Liver (tissue), 9 donors: ENCODE data around the gene KCND2. TPM values are rescaled to one million over a fixed set of nuclear protein-coding genes. Genes with fewer than 3 reads are reported as not detected.

Source experiments
- DNase-seq: peaks from one replicate; pipeline ENCODE4 v3.0.0-alpha.2; 2017; ENCODE audit warnings: low spot score
- H3K27ac ChIP-seq, 2 donors: one replicate each; pipeline ENCODE4 v1.7.0; 2013; ENCODE audit warnings: inconsistent platforms in 2 of 2, low read length in 2 of 2, control low read depth in 1 of 2, low read depth in 1 of 2, mild to moderate bottlenecking in 1 of 2
- H3K27me3 ChIP-seq, 4 donors: one replicate each; pipeline versions ENCODE4 v1.6.1 to v1.7.0; 2013; ENCODE audit warnings: low read length in 3 of 4, inconsistent platforms in 1 of 4, mild to moderate bottlenecking in 1 of 4, moderate library complexity in 1 of 4; ENCODE audit not compliant: control insufficient read depth in 4 of 4, insufficient read depth in 4 of 4
- H3K36me3 ChIP-seq, 4 donors: one replicate each; pipeline versions ENCODE4 v1.6.1 to v1.7.0; 2013; ENCODE audit warnings: low read length in 3 of 4, mild to moderate bottlenecking in 3 of 4, low read depth in 1 of 4, moderate library complexity in 1 of 4; ENCODE audit not compliant: control insufficient read depth in 4 of 4, insufficient read depth in 3 of 4
- H3K4me1 ChIP-seq, 4 donors: one replicate each; pipeline versions ENCODE4 v1.6.1 to v1.7.0; 2013; ENCODE audit warnings: low read length in 3 of 4, mild to moderate bottlenecking in 3 of 4, moderate library complexity in 1 of 4; ENCODE audit not compliant: control insufficient read depth in 4 of 4, insufficient read depth in 4 of 4
- H3K4me3 ChIP-seq, 3 donors: one replicate each; pipeline versions ENCODE4 v1.6.1 to v1.7.0; 2013; ENCODE audit warnings: low read length in 3 of 3, control low read depth in 1 of 3, low read depth in 1 of 3, mild to moderate bottlenecking in 1 of 3
- H3K9ac ChIP-seq, 2 donors: one replicate each; pipeline ENCODE4 v1.7.0; 2013; ENCODE audit warnings: low read length in 2 of 2, mild to moderate bottlenecking in 2 of 2, moderate library complexity in 2 of 2, control low read depth in 1 of 2, low read depth in 1 of 2
- H3K9me3 ChIP-seq, 4 donors: one replicate each; pipeline versions ENCODE4 v1.6.1 to v1.7.0; 2013; ENCODE audit warnings: low read length in 3 of 4; ENCODE audit not compliant: control insufficient read depth in 4 of 4
- ATF3 ChIP-seq: IDR thresholded peaks from 2 replicates; pipeline ENCODE4 v1.6.1; 2016; ENCODE audit warnings: antibody characterized with exemption
- EGR1 ChIP-seq, 2 donors: IDR thresholded peaks; 2 replicates each; pipeline ENCODE4 v1.6.1; 2016 to 2018; ENCODE audit warnings: antibody characterized with exemption in 2 of 2, low read depth in 2 of 2
- FOXA1 ChIP-seq: IDR thresholded peaks from 2 replicates; pipeline ENCODE4 v1.6.1; 2016; ENCODE audit warnings: antibody characterized with exemption
- FOXA2 ChIP-seq: IDR thresholded peaks from 2 replicates; pipeline ENCODE4 v1.6.1; 2016; ENCODE audit warnings: antibody characterized with exemption
- GABPA ChIP-seq, 2 donors: IDR thresholded peaks in 1 of 2; conservative IDR thresholded peaks in 1 of 2; 2 replicates each; pipeline ENCODE4 v1.6.1; 2016; ENCODE audit warnings: antibody characterized with exemption in 2 of 2, mild to moderate bottlenecking in 1 of 2, moderate library complexity in 1 of 2
- HNF4A ChIP-seq, 2 donors: conservative IDR thresholded peaks; 2 replicates each; pipeline ENCODE4 v1.6.1; 2016; ENCODE audit warnings: antibody characterized with exemption in 2 of 2, mild to moderate bottlenecking in 2 of 2
- HNF4G ChIP-seq: IDR thresholded peaks from 2 replicates; pipeline ENCODE4 v1.6.1; 2016; ENCODE audit warnings: antibody characterized with exemption
- JUND ChIP-seq, 2 donors: IDR thresholded peaks; 2 replicates each; pipeline ENCODE4 v1.6.1; 2016; ENCODE audit warnings: antibody characterized with exemption in 2 of 2
- MAX ChIP-seq: IDR thresholded peaks from 2 replicates; pipeline ENCODE4 v1.6.1; 2016; ENCODE audit warnings: antibody characterized with exemption
- NR2F2 ChIP-seq: IDR thresholded peaks from 2 replicates; pipeline ENCODE4 v1.6.1; 2016; ENCODE audit warnings: antibody characterized with exemption
- RAD21 ChIP-seq, 2 donors: IDR thresholded peaks; 2 replicates each; pipeline ENCODE4 v1.6.1; 2016; ENCODE audit warnings: antibody characterized with exemption in 2 of 2, mild to moderate bottlenecking in 2 of 2
- RXRA ChIP-seq, 2 donors: IDR thresholded peaks; 2 replicates each; pipeline ENCODE4 v1.6.1; 2017 to 2018; ENCODE audit warnings: antibody characterized with exemption in 2 of 2, mild to moderate bottlenecking in 1 of 2
- SP1 ChIP-seq: IDR thresholded peaks from 2 replicates; pipeline ENCODE4 v1.6.1; 2018; ENCODE audit warnings: antibody characterized with exemption, mild to moderate bottlenecking
- TAF1 ChIP-seq: conservative IDR thresholded peaks from 2 replicates; pipeline ENCODE4 v1.6.1; 2016; ENCODE audit warnings: antibody characterized with exemption, mild to moderate bottlenecking
- YY1 ChIP-seq: IDR thresholded peaks from 2 replicates; pipeline ENCODE4 v1.6.1; 2016; ENCODE audit warnings: antibody characterized with exemption, mild to moderate bottlenecking
- ZBTB33 ChIP-seq: IDR thresholded peaks from 2 replicates; pipeline ENCODE4 v1.6.1; 2016; ENCODE audit warnings: antibody characterized with exemption
- WGBS: extraction: QIAGEN DNeasy Blood & Tissue Kit; methylation state at CpG from one replicate; pipeline ENCODE4 v1.1.7; 2013; 5-methylcytosine and 5-hydroxymethylcytosine counted together
- polyA plus RNA-seq, 2 donors: library from polyadenylated mRNA; stranded (reverse) in 1 of 2; unstranded in 1 of 2; fragments of 200-250 nt in 1 of 2; fragments of >200 nt in 1 of 2; fragmentation: Nextera tagmentation in 1 of 2; extraction: Ambion mirVana in 1 of 2; gene quantifications; one replicate each; pipeline versions ENCODE4 v1.2.1 to v1.2.3, GENCODE V29; 2013 to 2015
- total RNA-seq, 2 donors: library from RNA; depleted of rRNA; stranded (reverse); fragments of >200 nt; gene quantifications; one replicate each; pipeline ENCODE4 v1.2.3, GENCODE V29; 2014
- TF ChIP-seq, protein P1 (sequence below): IDR thresholded peaks from 2 replicates; pipeline ENCODE4 v1.6.1; 2016; ENCODE audit warnings: antibody characterized with exemption, mild to moderate bottlenecking
- TF ChIP-seq, protein P2 (sequence below): fragments of 150-350 bp; IDR thresholded peaks from 2 replicates; pipeline ENCODE4 v1.5.1; 2017; ENCODE audit warnings: improper control_type of control experiment, low read depth, low read length; ENCODE audit not compliant: missing input control
- donor health status: healthy.
- donor health status: healthy.
- donor health status: healthy.
- donor health status: healthy.
- donor health status: healthy.

The KCND2 gene
- total and polyA plus RNA-seq, 4 donors: 0.02 to 0.22 (median 0.07) TPM

GRCh38 chr7:120464104-120464503 lies 191.1 kb downstream of the KCND2 start:
- H3K4me1 ChIP-seq: no peaks in the 10 kb centered on the region
- no peaks in the 10 kb centered on the region for H3K27me3 ChIP-seq
- TF ChIP-seq, protein P1, sequence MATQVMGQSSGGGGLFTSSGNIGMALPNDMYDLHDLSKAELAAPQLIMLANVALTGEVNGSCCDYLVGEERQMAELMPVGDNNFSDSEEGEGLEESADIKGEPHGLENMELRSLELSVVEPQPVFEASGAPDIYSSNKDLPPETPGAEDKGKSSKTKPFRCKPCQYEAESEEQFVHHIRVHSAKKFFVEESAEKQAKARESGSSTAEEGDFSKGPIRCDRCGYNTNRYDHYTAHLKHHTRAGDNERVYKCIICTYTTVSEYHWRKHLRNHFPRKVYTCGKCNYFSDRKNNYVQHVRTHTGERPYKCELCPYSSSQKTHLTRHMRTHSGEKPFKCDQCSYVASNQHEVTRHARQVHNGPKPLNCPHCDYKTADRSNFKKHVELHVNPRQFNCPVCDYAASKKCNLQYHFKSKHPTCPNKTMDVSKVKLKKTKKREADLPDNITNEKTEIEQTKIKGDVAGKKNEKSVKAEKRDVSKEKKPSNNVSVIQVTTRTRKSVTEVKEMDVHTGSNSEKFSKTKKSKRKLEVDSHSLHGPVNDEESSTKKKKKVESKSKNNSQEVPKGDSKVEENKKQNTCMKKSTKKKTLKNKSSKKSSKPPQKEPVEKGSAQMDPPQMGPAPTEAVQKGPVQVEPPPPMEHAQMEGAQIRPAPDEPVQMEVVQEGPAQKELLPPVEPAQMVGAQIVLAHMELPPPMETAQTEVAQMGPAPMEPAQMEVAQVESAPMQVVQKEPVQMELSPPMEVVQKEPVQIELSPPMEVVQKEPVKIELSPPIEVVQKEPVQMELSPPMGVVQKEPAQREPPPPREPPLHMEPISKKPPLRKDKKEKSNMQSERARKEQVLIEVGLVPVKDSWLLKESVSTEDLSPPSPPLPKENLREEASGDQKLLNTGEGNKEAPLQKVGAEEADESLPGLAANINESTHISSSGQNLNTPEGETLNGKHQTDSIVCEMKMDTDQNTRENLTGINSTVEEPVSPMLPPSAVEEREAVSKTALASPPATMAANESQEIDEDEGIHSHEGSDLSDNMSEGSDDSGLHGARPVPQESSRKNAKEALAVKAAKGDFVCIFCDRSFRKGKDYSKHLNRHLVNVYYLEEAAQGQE: no peak
- TF ChIP-seq, protein P2, sequence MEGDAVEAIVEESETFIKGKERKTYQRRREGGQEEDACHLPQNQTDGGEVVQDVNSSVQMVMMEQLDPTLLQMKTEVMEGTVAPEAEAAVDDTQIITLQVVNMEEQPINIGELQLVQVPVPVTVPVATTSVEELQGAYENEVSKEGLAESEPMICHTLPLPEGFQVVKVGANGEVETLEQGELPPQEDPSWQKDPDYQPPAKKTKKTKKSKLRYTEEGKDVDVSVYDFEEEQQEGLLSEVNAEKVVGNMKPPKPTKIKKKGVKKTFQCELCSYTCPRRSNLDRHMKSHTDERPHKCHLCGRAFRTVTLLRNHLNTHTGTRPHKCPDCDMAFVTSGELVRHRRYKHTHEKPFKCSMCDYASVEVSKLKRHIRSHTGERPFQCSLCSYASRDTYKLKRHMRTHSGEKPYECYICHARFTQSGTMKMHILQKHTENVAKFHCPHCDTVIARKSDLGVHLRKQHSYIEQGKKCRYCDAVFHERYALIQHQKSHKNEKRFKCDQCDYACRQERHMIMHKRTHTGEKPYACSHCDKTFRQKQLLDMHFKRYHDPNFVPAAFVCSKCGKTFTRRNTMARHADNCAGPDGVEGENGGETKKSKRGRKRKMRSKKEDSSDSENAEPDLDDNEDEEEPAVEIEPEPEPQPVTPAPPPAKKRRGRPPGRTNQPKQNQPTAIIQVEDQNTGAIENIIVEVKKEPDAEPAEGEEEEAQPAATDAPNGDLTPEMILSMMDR: no peak
- TF ChIP-seq TAF1: no peak
- no peak for TF ChIP-seq HNF4A (conservative IDR thresholded peaks at IDR 0.05)
- no peak for TF ChIP-seq FOXA2
- TF ChIP-seq EGR1 (IDR thresholded peaks at IDR 0.05; ENCODE audit: low read depth in 2 of 2): no peak
- no peak overlapping the region for H3K9ac ChIP-seq
- no peak overlapping the region for H3K4me3 ChIP-seq
- WGBS: 77% methylated on average over 4 of the region's 4 CpGs
- DNase-seq: no peak
- no peaks in the 10 kb centered on the region for H3K36me3 ChIP-seq
- H3K27ac ChIP-seq: no peak overlapping the region
- no peaks in the 10 kb centered on the region for H3K9me3 ChIP-seq

GRCh38 chr7:120467676-120468075 lies 194.7 kb downstream of the KCND2 start:
- Histone ChIP-seq H3K27me3 (no peaks in the 10 kb centered on the region), H3K9me3 (no peaks in the 10 kb centered on the region), H3K4me1 (no peaks in the 10 kb centered on the region), H3K9ac (no peak overlapping the region), H3K27ac (no peak overlapping the region), H3K36me3 (no peaks in the 10 kb centered on the region), H3K4me3 (no peak overlapping the region)
- no peak for TF ChIP-seq MAX
- TF ChIP-seq GABPA (IDR thresholded peaks at IDR 0.05 in 1 of 2, conservative IDR thresholded peaks at IDR 0.05 in 1 of 2): no peak
- TF ChIP-seq EGR1 (IDR thresholded peaks at IDR 0.05; ENCODE audit: low read depth in 2 of 2): no peak
- no peak for TF ChIP-seq RAD21 (IDR thresholded peaks at IDR 0.05)
- no peak for TF ChIP-seq YY1
- TF ChIP-seq, protein P2: no peak
- no peak for TF ChIP-seq JUND (IDR thresholded peaks at IDR 0.05)
- TF ChIP-seq HNF4A (conservative IDR thresholded peaks at IDR 0.05): no peak
- TF ChIP-seq, protein P1: no peak
- TF ChIP-seq HNF4G: no peak
- TF ChIP-seq RXRA (IDR thresholded peaks at IDR 0.05): no peak
- TF ChIP-seq FOXA2: no peak
- no peak for TF ChIP-seq NR2F2
- TF ChIP-seq TAF1: no peak
- no peak for TF ChIP-seq ATF3
- no peak for TF ChIP-seq SP1
- no peak for TF ChIP-seq ZBTB33
- TF ChIP-seq FOXA1: no peak
- whole genome bisulfite sequencing: 73% methylated on average over 3 of the region's 3 CpGs
- DNase-seq: no peak
